ENCODE results near the gene LHCGR. TPM values are rescaled to one million over a fixed set of nuclear protein-coding genes. Genes with fewer than 3 reads are reported as not detected.

LHCGR gene
- total RNA-seq, 4 donors from 2014 or later: 0.19 TPM; not detected in 3

- no peak for TF ChIP-seq POLR2A (IDR thresholded peaks at IDR 0.05)
- no peak for TF ChIP-seq CTCF (IDR thresholded peaks at IDR 0.05)
- 79 to 88% methylated on average over 2 of the region's 2 CpGs for WGBS, 2 donors
- intact Hi-C loops (cut with DNase I; ENCODE audit: low total_unique reads): no loop called here
- H3K4me3 ChIP-seq (ENCODE audit: low read depth, poor library complexity, severe bottlenecking): no peak overlapping the region
- DNase-seq (ENCODE audit: low spot score in 2 of 2): no peak
Observed at GRCh38 chr2:48728295-48728694, 27.2 kb downstream of the LHCGR start.

- TF ChIP-seq CTCF (IDR thresholded peaks at IDR 0.05) (no peak), POLR2A (IDR thresholded peaks at IDR 0.05) (no peak)
- DNase-seq (ENCODE audit: low spot score in 2 of 2): no peak
- WGBS, 2 donors: 74 to 92% methylated on average over 2 of the region's 2 CpGs
- no peak overlapping the region for H3K4me3 ChIP-seq (ENCODE audit: low read depth, poor library complexity, severe bottlenecking)
- intact Hi-C loops (cut with DNase I; ENCODE audit: low total_unique reads): no loop called here
Observed at GRCh38 chr2:48727560-48727959, 28.0 kb downstream of the LHCGR start.

- intact Hi-C loops (cut with DNase I; ENCODE audit: low total_unique reads): no loop called here
- DNase-seq (ENCODE audit: low spot score in 2 of 2): no peak
- 69 to 77% methylated on average over 7 of the region's 7 CpGs for WGBS, 2 donors
- H3K4me3 ChIP-seq (ENCODE audit: low read depth, poor library complexity, severe bottlenecking): no peak overlapping the region
- no peak for TF ChIP-seq POLR2A (IDR thresholded peaks at IDR 0.05)
- no peak for TF ChIP-seq CTCF (IDR thresholded peaks at IDR 0.05)
Observed at GRCh38 chr2:48725696-48726494, 29.6 kb downstream of the LHCGR start.

GRCh38 chr2:48724278-48724677 lies 31.2 kb downstream of the LHCGR start:
- intact Hi-C loops (cut with DNase I; ENCODE audit: low total_unique reads): no loop called here
- WGBS, 2 donors: 66 to 72% methylated on average over 2 of the region's 2 CpGs
- TF ChIP-seq CTCF (IDR thresholded peaks at IDR 0.05): no peak
- no peak for TF ChIP-seq POLR2A (IDR thresholded peaks at IDR 0.05)
- peak in 1 of 2 donors; percentile 26 for DNase-seq (ENCODE audit: low spot score in 2 of 2)
- no peak overlapping the region for H3K4me3 ChIP-seq (ENCODE audit: low read depth, poor library complexity, severe bottlenecking)

- no peak for DNase-seq (ENCODE audit: low spot score in 2 of 2)
- H3K4me3 ChIP-seq (ENCODE audit: low read depth, poor library complexity, severe bottlenecking): no peak overlapping the region
- intact Hi-C loops (cut with DNase I; ENCODE audit: low total_unique reads): no loop called here
- TF ChIP-seq POLR2A (IDR thresholded peaks at IDR 0.05): no peak
- no peak for TF ChIP-seq CTCF (IDR thresholded peaks at IDR 0.05)
Observed at GRCh38 chr2:48723129-48723528, 32.4 kb downstream of the LHCGR start.

- H3K4me3 ChIP-seq (ENCODE audit: low read depth, poor library complexity, severe bottlenecking): no peak overlapping the region
- intact Hi-C loops (cut with DNase I; ENCODE audit: low total_unique reads): no loop called here
- no peak for DNase-seq (ENCODE audit: low spot score in 2 of 2)
- no peak for TF ChIP-seq CTCF (IDR thresholded peaks at IDR 0.05)
- TF ChIP-seq POLR2A (IDR thresholded peaks at IDR 0.05): no peak
- 85 to 94% methylated on average over 1 of the region's 1 CpG for WGBS, 2 donors
Observed at GRCh38 chr2:48722391-48722790, 33.1 kb downstream of the LHCGR start.

Data from lower leg skin (tissue), 4 donors.